Adrenal gland (tissue), 5 donors: ENCODE data around the gene RPUSD4.

Experiments
- CTCF ChIP-seq, 6 experiments: fragments of 450-650 bp in 4 of 6; fragments of 200-600 bp in 2 of 6; sonication (generic) in 1 of 6; IDR thresholded peaks; 1 replicate in 5 of 6; 2 replicates in 1 of 6; pipeline versions ENCODE4 v1.5.1 to v1.8.0; 2016 to 2021; ENCODE audit warnings: antibody characterized with exemption in 6 of 6, mild to moderate bottlenecking in 2 of 6, moderate library complexity in 1 of 6
- POLR2A ChIP-seq, 2 donors: fragments of 450-650 bp; IDR thresholded peaks; one replicate each; pipeline ENCODE4 v1.6.1; 2017; ENCODE audit warnings: antibody characterized with exemption in 2 of 2, mild to moderate bottlenecking in 2 of 2, moderate library complexity in 1 of 2
- donor health status: DM: no; HTN: no; CAD: no.

- no peak for TF ChIP-seq POLR2A (IDR thresholded peaks at IDR 0.05)
- no peak for TF ChIP-seq CTCF (IDR thresholded peaks at IDR 0.05)
Measured at GRCh38 chr11:126162306-126163030, 49.0 kb downstream of the RPUSD4 start.
